Fibroblast of the aortic adventitia (primary cell): Measurements from ENCODE around the gene LTA4H. TPM values are rescaled to one million over a fixed set of nuclear protein-coding genes. Genes with fewer than 3 reads are reported as not detected.
"Not testable (repeated sequence)": the region's sequence is repeated elsewhere in the genome, so short reads cannot be mapped to it uniquely, and the experiment has no call there.

ENCODE experiments used
- DNase-seq: peaks from one replicate; pipeline ENCODE4 v3.0.0-alpha.2; 2010; ENCODE audit warnings: low read depth
- H3K4me3 ChIP-seq: 2 replicates; pipeline ENCODE4 v1.5.1; 2011; ENCODE audit warnings: low read depth, mild to moderate bottlenecking, control low read depth, low read length, moderate library complexity
- total RNA-seq: library from RNA; depleted of rRNA; stranded (reverse); fragments of >200 nt; gene quantifications from 2 replicates; pipeline ENCODE4 v1.2.3, GENCODE V29; 2012; ENCODE audit warnings: low replicate concordance
- TF ChIP-seq, protein P1 (sequence below): IDR thresholded peaks from 2 replicates; pipeline ENCODE4 v1.5.1; 2011; ENCODE audit warnings: mild to moderate bottlenecking, low read length, control low read depth, inconsistent platforms; ENCODE audit not compliant: insufficient read depth

LTA4H gene
- total RNA-seq, 1 donor, result 68.1 TPM

DNA sequence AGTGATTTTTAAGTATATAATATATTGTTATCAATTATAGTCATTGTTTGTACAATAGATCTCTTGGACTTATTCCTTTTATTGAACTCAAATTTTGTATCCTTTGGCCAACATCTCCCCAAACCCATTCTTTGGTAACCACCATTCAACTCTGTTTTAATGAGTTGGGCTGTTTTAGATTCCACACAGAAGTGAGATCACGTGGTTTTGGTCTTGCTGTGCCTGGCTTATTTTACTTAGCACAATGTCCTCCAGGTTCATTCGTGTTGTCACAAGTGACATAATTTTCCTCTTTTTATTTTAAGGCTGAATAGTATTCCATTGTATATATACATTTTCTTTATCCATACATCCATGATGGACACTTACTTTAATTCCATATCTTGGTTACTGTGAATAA is 40.2 kb upstream of the LTA4H start:
- no peak for DNase-seq

DNA sequence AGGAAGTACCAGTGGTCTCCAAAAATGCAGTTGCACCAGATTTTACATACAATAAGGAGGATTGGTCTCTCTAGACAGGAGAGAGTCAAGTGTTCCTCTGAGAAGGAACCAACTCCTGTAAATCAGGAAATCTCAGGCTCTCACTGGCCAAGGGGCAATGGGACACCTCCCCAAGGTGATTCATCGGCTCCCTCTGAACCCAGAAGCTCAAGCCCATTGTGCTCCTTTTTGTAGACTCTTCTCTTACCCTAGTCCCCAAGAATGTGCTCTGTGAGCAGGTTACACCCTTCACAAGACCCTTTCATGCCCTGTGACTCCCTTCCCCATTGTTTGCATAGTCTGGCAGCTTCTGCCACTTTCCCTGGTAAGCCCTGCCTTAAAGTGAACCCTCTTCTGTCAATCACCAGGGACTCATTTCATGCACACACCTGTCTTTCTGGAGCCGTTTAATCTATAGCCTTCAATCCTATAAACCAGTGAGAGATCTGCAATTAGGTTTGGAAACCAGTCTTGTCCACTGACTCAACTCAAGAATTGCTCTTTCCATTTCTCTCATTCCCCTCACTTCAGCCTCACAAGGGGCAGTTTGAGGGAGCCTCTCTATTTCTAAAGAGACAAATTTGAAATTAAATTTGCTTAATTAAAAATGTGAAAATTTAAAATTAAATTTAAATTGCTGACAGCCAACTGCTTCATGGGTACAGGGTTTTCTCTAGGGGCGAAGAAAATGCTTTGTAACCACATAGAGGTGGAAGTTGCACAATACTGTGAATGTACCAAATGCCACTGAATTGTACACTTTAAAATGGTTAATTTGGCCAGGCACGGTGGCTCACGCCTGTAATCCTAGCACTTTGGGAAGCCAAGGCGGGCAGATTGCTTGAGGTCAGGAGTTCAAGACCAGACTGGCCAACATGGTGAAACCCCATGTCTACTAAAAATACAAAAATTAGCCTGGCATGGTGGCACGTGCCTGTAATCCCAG is 38.3 kb upstream of the LTA4H start:
- no peak overlapping the region for H3K4me3 ChIP-seq
- TF ChIP-seq, protein P1, sequence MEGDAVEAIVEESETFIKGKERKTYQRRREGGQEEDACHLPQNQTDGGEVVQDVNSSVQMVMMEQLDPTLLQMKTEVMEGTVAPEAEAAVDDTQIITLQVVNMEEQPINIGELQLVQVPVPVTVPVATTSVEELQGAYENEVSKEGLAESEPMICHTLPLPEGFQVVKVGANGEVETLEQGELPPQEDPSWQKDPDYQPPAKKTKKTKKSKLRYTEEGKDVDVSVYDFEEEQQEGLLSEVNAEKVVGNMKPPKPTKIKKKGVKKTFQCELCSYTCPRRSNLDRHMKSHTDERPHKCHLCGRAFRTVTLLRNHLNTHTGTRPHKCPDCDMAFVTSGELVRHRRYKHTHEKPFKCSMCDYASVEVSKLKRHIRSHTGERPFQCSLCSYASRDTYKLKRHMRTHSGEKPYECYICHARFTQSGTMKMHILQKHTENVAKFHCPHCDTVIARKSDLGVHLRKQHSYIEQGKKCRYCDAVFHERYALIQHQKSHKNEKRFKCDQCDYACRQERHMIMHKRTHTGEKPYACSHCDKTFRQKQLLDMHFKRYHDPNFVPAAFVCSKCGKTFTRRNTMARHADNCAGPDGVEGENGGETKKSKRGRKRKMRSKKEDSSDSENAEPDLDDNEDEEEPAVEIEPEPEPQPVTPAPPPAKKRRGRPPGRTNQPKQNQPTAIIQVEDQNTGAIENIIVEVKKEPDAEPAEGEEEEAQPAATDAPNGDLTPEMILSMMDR, result no peak
- peak; percentile 14 for DNase-seq

More for the DNA sequence above, 40.2 kb upstream of the LTA4H start:
- TF ChIP-seq, protein P1, result no peak
- H3K4me3 ChIP-seq, result no peak overlapping the region

DNA sequence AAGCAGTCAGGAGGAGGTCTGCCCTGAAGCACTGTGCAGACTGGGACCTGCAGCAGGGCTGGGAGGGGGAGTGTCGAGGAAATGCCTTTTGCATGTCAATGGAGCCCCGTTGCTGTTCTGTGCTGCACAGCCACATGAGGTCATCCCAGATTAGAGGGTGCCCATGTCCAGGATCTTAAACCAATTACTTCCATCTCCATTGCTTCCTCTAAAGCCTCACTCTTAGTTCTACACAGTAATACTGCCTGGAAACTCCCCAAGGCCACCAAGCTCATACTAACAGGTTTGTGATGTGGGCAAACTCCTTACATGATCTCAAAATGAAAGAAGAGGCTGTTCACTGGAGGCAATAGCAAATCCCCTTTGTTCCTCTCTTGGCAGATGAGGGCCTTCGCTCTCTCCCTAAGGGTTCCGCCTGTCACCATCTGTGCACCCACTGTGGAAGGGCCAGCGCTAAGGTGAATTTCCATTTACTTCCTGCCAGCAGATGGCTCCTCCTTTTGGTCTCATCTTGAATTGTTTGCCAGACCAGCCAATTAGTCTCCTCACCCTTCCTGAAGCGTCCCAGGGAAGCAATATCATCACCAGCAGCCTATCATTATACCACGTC is 35.4 kb upstream of the LTA4H start:
- peak; percentile 30 for DNase-seq
- no peak overlapping the region for H3K4me3 ChIP-seq
- TF ChIP-seq, protein P1, result no peak

DNA sequence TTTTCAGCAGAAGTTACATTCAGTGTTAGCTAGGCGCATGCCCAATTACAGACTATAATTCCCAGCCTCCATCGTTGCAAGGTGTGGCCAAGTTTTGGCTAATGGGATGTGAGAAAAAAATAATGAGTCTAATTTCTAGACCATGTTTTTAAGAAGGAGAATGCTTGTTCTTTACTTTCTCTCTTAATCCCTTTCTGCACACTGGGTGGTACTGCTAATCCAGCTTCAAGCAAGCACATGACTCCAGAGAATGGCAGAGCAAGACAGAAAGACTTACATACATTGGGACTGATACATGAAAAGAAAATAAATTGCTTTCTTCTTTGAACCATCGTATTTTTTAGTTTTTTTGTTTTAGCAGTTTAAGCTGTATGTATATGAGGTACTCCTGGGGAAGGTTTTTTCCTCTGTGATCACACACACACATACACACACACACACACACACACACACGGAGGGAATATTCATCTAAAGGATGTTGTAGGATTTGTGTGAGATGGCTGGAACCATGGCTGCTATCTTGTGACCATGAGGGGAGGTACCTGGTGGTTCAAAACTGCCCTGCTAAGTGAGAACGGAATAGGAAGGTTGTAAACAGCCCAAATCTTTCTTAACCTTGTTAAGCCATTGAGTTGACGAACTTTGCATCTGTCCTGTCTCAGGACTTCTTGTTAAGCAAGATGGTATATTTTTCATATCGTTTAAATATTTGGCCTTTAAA is 34.3 kb upstream of the LTA4H start:
- TF ChIP-seq, protein P1, result no peak
- no peak for DNase-seq

DNA sequence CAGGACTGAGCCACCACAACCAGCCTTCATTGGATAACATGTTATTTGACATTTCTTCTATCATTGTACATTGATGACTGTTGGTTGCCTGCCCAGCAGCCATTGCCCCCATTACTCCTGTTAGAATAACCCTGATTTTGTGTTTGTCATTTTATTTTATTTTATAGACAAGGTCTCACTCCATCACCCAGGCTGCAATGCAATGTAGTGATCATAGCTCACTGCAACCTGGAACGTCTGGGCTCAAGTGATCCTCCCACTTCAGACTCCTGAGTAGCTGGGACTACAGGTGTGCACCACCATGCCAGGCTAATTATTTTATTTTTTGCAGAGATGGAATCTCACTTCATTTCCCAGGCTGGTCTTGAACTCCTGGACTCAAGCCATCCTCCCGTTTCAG is 33.2 kb upstream of the LTA4H start:
- no peak overlapping the region for H3K4me3 ChIP-seq
- TF ChIP-seq, protein P1, result no peak
- DNase-seq, result no peak

More for the DNA sequence above, 34.3 kb upstream of the LTA4H start:
- H3K4me3 ChIP-seq, result no peak overlapping the region

DNA sequence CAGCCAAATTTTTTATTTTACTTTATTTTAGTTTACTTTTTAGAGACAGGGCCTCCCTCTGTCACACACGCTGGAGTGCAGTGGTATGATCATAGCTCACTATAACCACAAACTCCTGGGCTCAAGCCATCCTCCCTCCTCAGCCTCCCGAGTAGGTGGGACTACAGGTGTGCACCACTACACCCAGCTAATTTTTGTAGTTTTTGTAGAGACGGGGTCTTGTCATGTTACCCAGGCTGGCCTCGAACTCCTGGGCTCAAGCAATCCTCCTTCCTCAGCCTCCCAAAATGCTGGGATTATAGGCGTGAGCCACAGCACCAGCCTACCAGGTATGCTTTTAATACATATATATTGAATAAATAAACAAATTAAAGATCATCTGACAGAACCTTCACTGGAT is 32.7 kb upstream of the LTA4H start:
- DNase-seq, result no peak
- no peak overlapping the region for H3K4me3 ChIP-seq
- TF ChIP-seq, protein P1, result no peak

DNA sequence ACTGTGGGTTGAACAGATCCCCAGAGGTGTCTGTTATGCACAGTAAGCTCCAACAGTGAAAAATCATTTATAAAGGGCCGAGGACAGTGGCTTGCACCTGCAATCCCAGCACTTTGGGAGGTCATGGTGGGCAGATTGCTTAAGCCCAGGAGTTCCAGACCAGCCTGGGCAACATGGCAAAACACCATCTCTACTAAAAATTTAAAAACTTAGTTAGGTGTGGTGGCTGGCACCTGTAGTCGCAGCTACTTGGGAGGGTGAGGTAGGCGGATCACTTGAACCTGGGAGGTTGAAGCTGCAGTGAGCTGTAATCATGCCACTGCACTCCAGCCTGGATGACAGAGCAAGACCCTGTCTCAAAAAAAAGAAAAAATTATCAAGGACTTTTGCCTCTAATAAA is 30.4 kb upstream of the LTA4H start:
- not testable (repeated sequence) for DNase-seq, H3K4me3 ChIP-seq
